ENCODE data around the gene NDRG2.

GRCh38 chr14:21032326-21033132, 7.7 kb upstream of the NDRG2 start:
- TF ChIP-seq POLR2A (IDR thresholded peaks at IDR 0.05; ENCODE audit: low read depth, low read length), result no peak
- no peak for TF ChIP-seq SPI1 (IDR thresholded peaks at IDR 0.05; ENCODE audit: low read depth, low read length)
- TF ChIP-seq POLR2AphosphoS5 (IDR thresholded peaks at IDR 0.05; ENCODE audit: low read depth, low read length), result no peak
- TF ChIP-seq TAF1 (IDR thresholded peaks at IDR 0.05; ENCODE audit: low read depth, low read length), result no peak
- no peak for TF ChIP-seq PAX5 (IDR thresholded peaks at IDR 0.05; ENCODE audit: insufficient read depth, low read length, severe bottlenecking)

All from GM12891 (cell line).